ENCODE results near the gene MAP3K20. TPM values are rescaled to one million over a fixed set of nuclear protein-coding genes. Genes with fewer than 3 reads are reported as not detected.
"Not testable (repeated sequence)": the region's sequence is repeated elsewhere in the genome, so short reads cannot be mapped to it uniquely, and the experiment has no call there.

Gene MAP3K20
- total RNA-seq, 1 donor, result 136 TPM

DNA sequence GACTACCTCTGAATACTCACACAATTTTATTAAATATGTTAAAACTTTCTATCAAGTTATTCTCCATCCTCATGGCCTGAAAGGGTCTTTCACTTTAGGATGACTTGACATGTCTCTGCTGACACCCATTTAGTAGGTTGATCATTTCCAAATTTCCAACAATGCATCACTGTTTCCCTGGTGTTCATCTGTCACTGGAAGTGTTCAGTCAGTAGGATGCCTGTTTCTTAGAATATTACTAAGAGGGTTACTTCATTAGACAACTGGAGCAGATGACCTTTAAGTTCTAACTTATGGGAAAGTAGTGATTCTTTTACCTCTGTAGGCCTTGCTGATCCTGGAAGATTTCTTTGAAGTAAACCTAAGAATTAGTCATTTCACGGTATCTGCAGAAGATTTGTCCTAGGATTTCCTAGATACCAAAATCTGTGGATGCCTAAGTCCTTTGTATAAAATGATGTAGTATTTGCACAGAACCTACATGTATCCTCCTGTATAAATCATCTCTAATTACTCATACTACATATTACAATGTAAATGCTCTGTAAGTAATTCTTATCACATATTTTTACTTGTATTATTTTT lies 77.7 kb downstream of the MAP3K20 start:
- H3K4me3 ChIP-seq (ENCODE audit: low read depth, low read length), result no peak overlapping the region
- TF ChIP-seq, protein P1, sequence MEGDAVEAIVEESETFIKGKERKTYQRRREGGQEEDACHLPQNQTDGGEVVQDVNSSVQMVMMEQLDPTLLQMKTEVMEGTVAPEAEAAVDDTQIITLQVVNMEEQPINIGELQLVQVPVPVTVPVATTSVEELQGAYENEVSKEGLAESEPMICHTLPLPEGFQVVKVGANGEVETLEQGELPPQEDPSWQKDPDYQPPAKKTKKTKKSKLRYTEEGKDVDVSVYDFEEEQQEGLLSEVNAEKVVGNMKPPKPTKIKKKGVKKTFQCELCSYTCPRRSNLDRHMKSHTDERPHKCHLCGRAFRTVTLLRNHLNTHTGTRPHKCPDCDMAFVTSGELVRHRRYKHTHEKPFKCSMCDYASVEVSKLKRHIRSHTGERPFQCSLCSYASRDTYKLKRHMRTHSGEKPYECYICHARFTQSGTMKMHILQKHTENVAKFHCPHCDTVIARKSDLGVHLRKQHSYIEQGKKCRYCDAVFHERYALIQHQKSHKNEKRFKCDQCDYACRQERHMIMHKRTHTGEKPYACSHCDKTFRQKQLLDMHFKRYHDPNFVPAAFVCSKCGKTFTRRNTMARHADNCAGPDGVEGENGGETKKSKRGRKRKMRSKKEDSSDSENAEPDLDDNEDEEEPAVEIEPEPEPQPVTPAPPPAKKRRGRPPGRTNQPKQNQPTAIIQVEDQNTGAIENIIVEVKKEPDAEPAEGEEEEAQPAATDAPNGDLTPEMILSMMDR (IDR thresholded peaks at IDR 0.05; ENCODE audit: insufficient read depth, low read depth, low read length), result no peak
- no peak for DNase-seq (ENCODE audit: low read depth)

GRCh38 chr2:173157676-173158293 lies 82.1 kb downstream of the MAP3K20 start:
- TF ChIP-seq, protein P1 (IDR thresholded peaks at IDR 0.05; ENCODE audit: insufficient read depth, low read depth, low read length), result no peak
- DNase-seq (ENCODE audit: low read depth), result no peak
- no peak overlapping the region for H3K4me3 ChIP-seq (ENCODE audit: low read depth, low read length)

DNA sequence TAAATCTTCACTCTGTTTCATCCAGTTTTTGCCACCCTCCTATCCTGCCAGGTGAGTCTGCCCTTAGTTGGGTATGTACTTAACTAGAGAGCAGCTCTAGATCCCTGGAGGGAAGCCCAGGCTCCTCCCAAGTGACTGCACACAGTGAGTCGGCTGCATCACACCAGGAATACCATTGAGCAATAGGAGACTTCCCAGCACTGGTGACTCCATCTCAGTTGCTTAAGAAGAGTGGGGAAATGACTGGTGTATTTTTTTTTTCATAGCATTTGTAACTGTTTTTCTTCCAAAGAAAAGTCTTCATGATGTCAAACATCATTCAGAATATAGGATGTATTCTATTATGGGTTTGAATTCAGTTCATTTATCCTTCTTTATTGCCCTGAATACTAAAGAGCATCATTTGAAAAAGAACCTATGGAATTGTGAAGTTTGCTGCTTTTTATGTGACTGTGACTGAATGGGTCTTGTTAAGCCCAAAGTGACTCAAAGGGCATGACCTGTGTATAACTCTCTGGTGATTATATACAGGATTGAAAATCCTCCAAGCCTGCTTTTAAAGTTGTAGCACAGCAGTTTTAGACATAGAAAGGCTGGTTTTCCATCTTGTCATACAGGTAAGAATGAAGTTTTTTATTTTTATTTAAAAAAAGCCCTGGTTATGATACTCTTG lies 84.3 kb downstream of the MAP3K20 start:
- TF ChIP-seq, protein P1 (IDR thresholded peaks at IDR 0.05; ENCODE audit: insufficient read depth, low read depth, low read length), result no peak
- H3K4me3 ChIP-seq (ENCODE audit: low read depth, low read length), result no peak overlapping the region
- DNase-seq (ENCODE audit: low read depth), result peak; percentile 99

GRCh38 chr2:173160618-173161017 lies 85.0 kb downstream of the MAP3K20 start:
- DNase-seq (ENCODE audit: low read depth), result no peak
- TF ChIP-seq, protein P1 (IDR thresholded peaks at IDR 0.05; ENCODE audit: insufficient read depth, low read depth, low read length), result no peak
- H3K4me3 ChIP-seq (ENCODE audit: low read depth, low read length), result no peak overlapping the region

GRCh38 chr2:173161040-173161439 lies 85.4 kb downstream of the MAP3K20 start:
- no peak overlapping the region for H3K4me3 ChIP-seq (ENCODE audit: low read depth, low read length)
- peak; percentile 40 for DNase-seq (ENCODE audit: low read depth)
- TF ChIP-seq, protein P1 (IDR thresholded peaks at IDR 0.05; ENCODE audit: insufficient read depth, low read depth, low read length), result no peak

GRCh38 chr2:173161507-173161906 lies 85.9 kb downstream of the MAP3K20 start:
- H3K4me3 ChIP-seq (ENCODE audit: low read depth, low read length), result no peak overlapping the region

DNA sequence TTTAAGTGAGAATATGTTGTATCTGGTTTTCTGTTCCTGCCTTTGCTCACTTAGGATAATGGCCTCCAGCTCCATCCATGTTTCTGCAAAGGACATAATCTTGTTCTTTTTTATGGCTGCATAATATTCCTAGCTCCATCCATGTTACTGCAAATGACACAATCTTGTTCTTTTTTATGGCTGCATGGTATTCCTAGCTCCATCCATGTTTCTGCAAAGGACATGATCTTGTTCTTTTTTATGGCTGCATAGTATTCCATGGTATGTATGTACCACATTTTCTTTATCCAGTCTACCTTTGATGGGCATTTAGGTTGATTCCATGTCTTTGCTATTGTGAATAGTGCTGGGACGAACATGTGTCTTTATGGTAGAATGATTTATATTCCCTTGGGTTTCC lies 87.7 kb downstream of the MAP3K20 start:
- H3K4me3 ChIP-seq (ENCODE audit: low read depth, low read length); DNase-seq (ENCODE audit: low read depth): not testable (repeated sequence)

More at GRCh38 chr2:173161507-173161906, 85.9 kb downstream of the MAP3K20 start:
- no peak for DNase-seq (ENCODE audit: low read depth)
- TF ChIP-seq, protein P1 (IDR thresholded peaks at IDR 0.05; ENCODE audit: insufficient read depth, low read depth, low read length), result no peak
